Measurements from ENCODE around the gene DMRTA1. TPM values are rescaled to one million over a fixed set of nuclear protein-coding genes. Genes with fewer than 3 reads are reported as not detected.
"Not testable (repeated sequence)": the region's sequence is repeated elsewhere in the genome, so short reads cannot be mapped to it uniquely, and the experiment has no call there.

Gene DMRTA1
- total and polyA plus RNA-seq, 3 experiments from 2014 or later, result not detected

DNA sequence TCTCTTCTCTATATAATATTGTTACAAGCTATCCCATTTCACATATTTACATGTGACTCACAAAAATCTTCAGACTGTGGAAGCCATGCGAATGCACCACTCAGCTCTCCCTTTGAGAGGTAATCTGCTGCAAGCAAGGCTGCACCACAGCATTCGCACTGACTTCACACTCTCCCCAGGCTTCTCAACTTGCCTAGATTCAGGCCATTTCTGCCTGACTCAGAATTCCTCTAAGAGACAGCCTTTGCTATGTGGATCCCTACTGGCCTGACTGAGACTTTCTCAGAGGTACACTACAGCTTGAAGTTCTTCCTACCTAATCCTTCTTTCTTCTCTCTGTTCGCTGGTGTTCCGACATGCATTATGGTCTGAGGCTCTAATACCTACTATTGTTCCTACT is 21.1 kb upstream of the DMRTA1 start:
- no peaks in the 10 kb centered on the region for H3K4me1 ChIP-seq (ENCODE audit: insufficient read depth, low read length)
- no peaks in the 10 kb centered on the region for H3K27me3 ChIP-seq (ENCODE audit: insufficient read depth, low read length, poor library complexity, severe bottlenecking)
- no peaks in the 10 kb centered on the region for H3K4me1 Mint-ChIP-seq
- ChIA-PET CTCF (no interaction called here), POLR2A (no interaction called here)
- no peak overlapping the region for H3K27ac ChIP-seq (ENCODE audit: low read depth, low read length)
- no peak overlapping the region for H3K4me3 Mint-ChIP-seq
- no peaks in the 10 kb centered on the region for H3K9me3 Mint-ChIP-seq
- no peaks in the 10 kb centered on the region for H3K36me3 Mint-ChIP-seq
- DNase-seq, result no peak
- H3K9me3 ChIP-seq (ENCODE audit: low read length), result no peaks in the 10 kb centered on the region
- no peak overlapping the region for H3K4me3 ChIP-seq (ENCODE audit: low read length)
- no peak overlapping the region for H3K27ac Mint-ChIP-seq
- no peaks in the 10 kb centered on the region for H3K27me3 Mint-ChIP-seq
- H3K36me3 ChIP-seq (ENCODE audit: insufficient read depth, low read length), result no peaks in the 10 kb centered on the region

DNA sequence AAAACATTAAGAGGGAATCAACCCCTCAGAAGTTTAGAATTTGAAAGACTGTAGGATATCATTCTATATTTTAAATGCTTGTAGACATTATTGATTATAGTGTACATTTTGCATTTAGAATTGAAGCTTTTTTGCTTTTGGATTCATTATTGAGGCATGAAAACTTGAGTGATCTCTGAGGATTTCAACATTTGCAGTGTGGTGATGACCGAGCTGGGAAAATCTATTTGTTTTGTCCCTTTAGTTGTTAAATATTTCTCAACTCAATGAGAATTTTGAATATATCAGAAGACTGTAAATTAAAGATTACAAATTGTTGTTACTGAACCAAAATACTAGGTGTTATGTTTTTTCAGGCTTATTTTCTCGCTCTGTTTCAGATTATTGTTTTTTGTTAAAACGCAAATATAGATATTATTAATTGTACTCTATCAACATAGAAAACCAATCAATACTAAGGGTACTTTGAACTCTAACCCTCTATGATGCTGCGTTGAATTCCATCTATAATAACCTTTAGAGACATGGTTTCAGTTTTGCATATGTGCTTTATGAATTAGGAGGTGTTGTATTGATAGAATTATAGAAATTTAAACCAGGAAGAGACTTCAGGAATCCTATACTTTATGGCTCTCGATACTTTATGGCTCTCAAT is 19.3 kb upstream of the DMRTA1 start:
- Mint-ChIP-seq H3K36me3 (no peaks in the 10 kb centered on the region), H3K27me3 (peaks cover 0 to 8% of the 10 kb centered on the region in 2 donors), H3K4me1 (no peaks in the 10 kb centered on the region), H3K27ac (no peak overlapping the region), H3K9me3 (no peaks in the 10 kb centered on the region), H3K4me3 (no peak overlapping the region)
- DNase-seq, result no peak
- CTCF ChIA-PET, result no interaction called here
- POLR2A ChIA-PET, result no interaction called here
- no peak overlapping the region for H3K4me3 ChIP-seq (ENCODE audit: low read length)
- H3K9me3 ChIP-seq (ENCODE audit: low read length), result no peaks in the 10 kb centered on the region
- H3K27ac ChIP-seq (ENCODE audit: low read depth, low read length), result no peak overlapping the region
- no peaks in the 10 kb centered on the region for H3K4me1 ChIP-seq (ENCODE audit: insufficient read depth, low read length)
- H3K27me3 ChIP-seq (ENCODE audit: insufficient read depth, low read length, poor library complexity, severe bottlenecking), result no peaks in the 10 kb centered on the region
- H3K36me3 ChIP-seq (ENCODE audit: insufficient read depth, low read length), result no peaks in the 10 kb centered on the region

DNA sequence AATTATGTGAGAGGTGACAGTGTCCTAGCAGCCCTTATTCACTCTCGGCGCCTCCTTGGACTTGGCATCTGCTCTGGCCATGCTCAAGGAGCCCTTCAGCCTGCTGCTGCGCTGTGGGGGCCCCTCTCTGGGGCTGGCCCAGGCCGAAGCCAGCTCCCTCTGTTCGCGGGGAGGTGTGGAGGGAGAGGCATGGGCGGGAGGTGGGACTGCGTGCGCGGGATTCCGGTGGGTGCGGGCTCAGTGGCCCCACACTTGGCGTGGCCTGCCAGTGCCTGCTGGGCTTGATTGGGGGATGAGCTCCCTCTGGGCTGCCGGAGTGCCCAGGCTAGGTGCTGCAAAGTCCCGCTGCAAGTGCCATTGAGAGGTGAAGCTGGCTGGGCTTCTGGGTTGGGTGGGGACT is 12.9 kb upstream of the DMRTA1 start:
- ChIA-PET CTCF (interaction anchor here (1.0 kb wide), 1 partner anchor 19 kb away, joined by 4 read pairs; no protein-coding TSS in a partner anchor), POLR2A (no interaction called here)
- Histone ChIP-seq H3K4me1 (ENCODE audit: insufficient read depth, low read length) (no peaks in the 10 kb centered on the region), H3K27ac (ENCODE audit: low read depth, low read length) (no peak overlapping the region), H3K4me3 (ENCODE audit: low read length) (no peak overlapping the region), H3K9me3 (ENCODE audit: low read length) (no peaks in the 10 kb centered on the region), H3K27me3 (ENCODE audit: insufficient read depth, low read length, poor library complexity, severe bottlenecking) (no peaks in the 10 kb centered on the region), H3K36me3 (ENCODE audit: insufficient read depth, low read length) (no peaks in the 10 kb centered on the region)
- no peak for DNase-seq
- H3K4me1 Mint-ChIP-seq, result no peaks in the 10 kb centered on the region
- no peak overlapping the region for H3K27ac Mint-ChIP-seq
- H3K27me3 Mint-ChIP-seq, result peaks cover 2 to 9% of the 10 kb centered on the region in 2 donors
- H3K36me3 Mint-ChIP-seq, result no peaks in the 10 kb centered on the region
- H3K4me3 Mint-ChIP-seq, result no peak overlapping the region
- H3K9me3 Mint-ChIP-seq, result peaks cover 0 to 3% (median 0%) of the 10 kb centered on the region in 5 donors

DNA sequence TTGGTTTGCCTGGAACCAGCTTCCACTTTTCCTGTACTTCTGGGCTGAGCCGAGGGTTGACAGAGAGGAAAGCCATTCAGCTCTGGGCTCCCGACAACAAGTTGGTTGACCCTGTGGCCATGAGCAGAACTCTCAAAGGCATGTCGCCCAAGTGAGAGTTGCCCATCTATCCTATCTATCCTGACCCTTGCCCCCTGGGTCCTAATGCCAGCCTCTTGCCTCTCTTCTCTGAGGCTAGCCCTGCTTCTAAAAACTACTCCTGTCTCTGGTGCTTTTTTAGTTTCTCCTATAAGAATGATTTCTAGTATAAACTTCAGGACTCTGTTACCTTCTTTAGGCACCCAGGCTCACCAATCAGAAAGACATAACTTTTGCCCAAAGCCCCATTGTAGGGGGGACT is 11.4 kb upstream of the DMRTA1 start:
- H3K4me1 ChIP-seq (ENCODE audit: insufficient read depth, low read length); H3K27ac Mint-ChIP-seq; H3K4me3 ChIP-seq (ENCODE audit: low read length); POLR2A ChIA-PET; H3K4me1 Mint-ChIP-seq; H3K36me3 Mint-ChIP-seq; DNase-seq; H3K27me3 ChIP-seq (ENCODE audit: insufficient read depth, low read length, poor library complexity, severe bottlenecking); H3K9me3 ChIP-seq (ENCODE audit: low read length); CTCF ChIA-PET; H3K27me3 Mint-ChIP-seq; H3K9me3 Mint-ChIP-seq; H3K36me3 ChIP-seq (ENCODE audit: insufficient read depth, low read length); H3K27ac ChIP-seq (ENCODE audit: low read depth, low read length); H3K4me3 Mint-ChIP-seq: not testable (repeated sequence)

DNA sequence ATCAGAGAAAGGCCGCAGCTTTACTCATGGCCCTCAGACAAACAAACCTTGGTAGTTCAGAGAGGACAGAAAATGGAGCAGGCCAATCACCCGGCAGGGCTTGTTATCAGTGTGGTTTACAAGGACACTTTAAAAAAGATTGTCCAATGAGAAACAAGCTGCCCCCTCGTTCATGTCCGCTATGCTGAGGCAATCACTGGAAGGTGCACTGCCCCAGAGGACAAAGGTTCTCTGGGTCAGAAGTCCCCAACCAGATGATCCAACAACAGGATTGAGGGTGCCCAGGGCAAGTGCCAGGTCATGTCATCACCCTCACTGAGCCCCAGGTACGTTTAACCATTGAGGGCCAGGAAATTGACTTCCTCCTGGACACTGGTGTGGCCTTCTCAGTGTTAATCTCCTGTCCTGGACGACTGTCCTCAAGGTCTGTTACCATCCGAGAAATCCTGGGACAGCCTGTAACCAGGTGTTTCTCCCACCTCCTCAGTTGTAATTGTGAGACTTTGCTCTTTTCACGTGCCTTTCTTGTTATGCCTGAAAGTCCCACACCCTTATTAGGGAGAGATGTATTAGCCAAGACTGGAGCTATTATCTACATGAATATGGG is 9.1 kb upstream of the DMRTA1 start:
- H3K36me3 Mint-ChIP-seq; CTCF ChIA-PET; H3K27ac ChIP-seq (ENCODE audit: low read depth, low read length); H3K4me1 ChIP-seq (ENCODE audit: insufficient read depth, low read length); H3K27me3 ChIP-seq (ENCODE audit: insufficient read depth, low read length, poor library complexity, severe bottlenecking); H3K4me3 ChIP-seq (ENCODE audit: low read length); H3K36me3 ChIP-seq (ENCODE audit: insufficient read depth, low read length); DNase-seq; H3K4me3 Mint-ChIP-seq; H3K9me3 ChIP-seq (ENCODE audit: low read length); H3K9me3 Mint-ChIP-seq; H3K27me3 Mint-ChIP-seq; H3K27ac Mint-ChIP-seq; H3K4me1 Mint-ChIP-seq; POLR2A ChIA-PET: not testable (repeated sequence)

DNA sequence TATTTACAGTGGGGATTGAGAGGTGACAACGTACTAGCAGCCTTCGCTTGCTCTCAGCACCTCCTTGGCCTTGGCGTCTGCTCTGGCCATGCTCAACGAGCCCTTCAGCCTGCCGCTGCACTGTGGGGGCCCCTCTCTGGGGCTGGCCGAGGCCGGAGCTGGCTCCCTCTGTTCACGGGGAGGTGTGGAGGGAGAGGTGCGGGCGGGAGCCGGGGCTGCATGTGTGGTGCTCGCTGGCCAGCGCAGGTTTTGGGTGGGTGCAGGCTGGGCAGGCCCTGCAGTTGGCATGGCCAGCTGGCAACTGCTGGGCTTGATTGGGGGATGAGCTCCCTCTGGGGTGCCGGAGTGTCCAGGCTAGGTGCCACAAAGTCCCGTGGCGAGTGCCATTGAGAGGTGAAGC is 5.8 kb upstream of the DMRTA1 start:
- no peaks in the 10 kb centered on the region for H3K27me3 ChIP-seq (ENCODE audit: insufficient read depth, low read length, poor library complexity, severe bottlenecking)
- no peaks in the 10 kb centered on the region for H3K4me1 ChIP-seq (ENCODE audit: insufficient read depth, low read length)
- H3K36me3 Mint-ChIP-seq, result no peaks in the 10 kb centered on the region
- H3K9me3 Mint-ChIP-seq, result peaks cover 0 to 2% (median 0%) of the 10 kb centered on the region in 5 donors
- no peaks in the 10 kb centered on the region for H3K36me3 ChIP-seq (ENCODE audit: insufficient read depth, low read length)
- H3K4me3 Mint-ChIP-seq, result no peak overlapping the region
- H3K27ac ChIP-seq (ENCODE audit: low read depth, low read length), result no peak overlapping the region
- no peaks in the 10 kb centered on the region for H3K4me1 Mint-ChIP-seq
- H3K27ac Mint-ChIP-seq, result no peak overlapping the region
- peak in 1 of 5 donors; percentile 42 for DNase-seq
- peaks cover 2 to 19% of the 10 kb centered on the region in 2 donors for H3K27me3 Mint-ChIP-seq
- ChIA-PET POLR2A (no interaction called here), CTCF (no interaction called here)
- H3K4me3 ChIP-seq (ENCODE audit: low read length), result no peak overlapping the region
- no peaks in the 10 kb centered on the region for H3K9me3 ChIP-seq (ENCODE audit: low read length)

DNA sequence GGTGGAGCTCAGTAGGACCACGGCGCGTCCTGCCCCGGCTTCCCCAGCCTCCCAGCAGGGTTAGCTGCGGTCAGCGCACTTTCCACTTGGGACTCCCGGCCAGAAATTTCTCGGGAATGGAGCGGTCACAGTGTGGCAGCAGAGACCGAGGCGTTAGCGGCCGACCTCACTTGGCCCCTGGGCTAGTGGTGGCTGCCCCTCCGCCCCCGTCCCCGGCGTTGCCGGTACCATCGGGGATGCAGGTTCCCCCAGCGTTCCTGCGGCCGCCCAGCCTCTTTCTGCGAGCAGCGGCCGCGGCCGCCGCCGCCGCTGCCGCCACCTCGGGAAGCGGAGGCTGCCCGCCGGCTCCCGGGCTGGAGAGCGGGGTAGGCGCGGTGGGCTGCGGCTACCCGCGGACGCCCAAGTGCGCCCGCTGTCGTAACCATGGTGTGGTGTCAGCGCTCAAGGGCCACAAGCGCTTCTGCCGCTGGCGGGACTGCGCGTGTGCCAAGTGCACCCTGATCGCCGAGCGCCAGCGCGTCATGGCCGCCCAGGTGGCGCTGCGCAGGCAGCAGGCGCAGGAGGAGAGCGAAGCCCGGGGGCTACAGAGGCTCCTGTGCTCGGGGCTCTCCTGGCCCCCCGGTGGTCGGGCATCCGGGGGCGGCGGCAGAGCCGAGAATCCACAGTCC is 460 bp downstream of the DMRTA1 start:
- Mint-ChIP-seq H3K27ac (no peak overlapping the region), H3K9me3 (peaks cover 0 to 2% (median 2%) of the 10 kb centered on the region in 5 donors), H3K36me3 (no peaks in the 10 kb centered on the region), H3K4me1 (peaks cover 3 to 14% (median 4%) of the 10 kb centered on the region in 3 donors), H3K4me3 (peak overlapping the region in 4 of 7 donors; percentile 10 to 58 (median 28)), H3K27me3 (peaks cover 12 to 61% of the 10 kb centered on the region in 2 donors)
- ChIA-PET CTCF (no interaction called here), POLR2A (no interaction called here)
- Histone ChIP-seq H3K27me3 (ENCODE audit: insufficient read depth, low read length, poor library complexity, severe bottlenecking) (peaks cover 6% of the 10 kb centered on the region), H3K9me3 (ENCODE audit: low read length) (no peaks in the 10 kb centered on the region), H3K4me1 (ENCODE audit: insufficient read depth, low read length) (no peaks in the 10 kb centered on the region), H3K36me3 (ENCODE audit: insufficient read depth, low read length) (no peaks in the 10 kb centered on the region), H3K27ac (ENCODE audit: low read depth, low read length) (no peak overlapping the region), H3K4me3 (ENCODE audit: low read length) (no peak overlapping the region)
- DNase-seq, result peak in 4 of 5 donors; percentile 2 to 50 (median 10)

DNA sequence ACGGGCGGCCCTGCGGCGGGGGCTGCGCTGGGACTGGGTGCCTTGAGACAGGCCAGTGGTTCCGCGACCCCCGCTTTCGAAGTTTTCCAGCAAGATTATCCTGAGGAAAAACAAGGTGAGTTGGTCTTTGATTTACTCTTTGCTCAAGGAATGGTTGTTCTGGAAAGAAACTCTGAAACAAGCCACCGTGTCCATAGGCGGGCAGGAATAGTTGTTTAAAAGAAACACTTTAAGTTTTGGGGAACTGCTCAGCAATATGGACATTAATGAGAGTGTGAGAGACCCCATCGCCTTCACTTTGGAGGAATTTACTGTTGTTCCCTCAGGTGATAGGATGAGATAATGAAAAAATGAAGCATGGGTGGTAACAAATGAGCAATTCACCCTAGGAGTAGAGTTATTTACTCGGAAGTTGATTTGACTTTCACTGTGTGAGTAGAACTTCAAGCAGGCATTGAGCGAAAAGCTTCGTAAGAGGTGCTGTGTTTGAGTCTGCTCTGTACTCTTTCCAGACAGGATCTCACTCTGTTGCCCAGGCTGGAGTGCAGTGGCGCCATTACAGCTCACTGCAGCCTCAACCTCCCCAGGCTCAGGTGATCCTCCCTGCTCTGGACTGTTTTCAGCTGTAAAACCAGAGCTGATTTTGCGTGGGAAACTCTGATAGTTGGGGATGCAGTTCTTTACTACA is 1.1 kb downstream of the DMRTA1 start:
- peaks cover 6% of the 10 kb centered on the region for H3K27me3 ChIP-seq (ENCODE audit: insufficient read depth, low read length, poor library complexity, severe bottlenecking)
- H3K4me1 ChIP-seq (ENCODE audit: insufficient read depth, low read length), result no peaks in the 10 kb centered on the region
- ChIA-PET POLR2A (no interaction called here), CTCF (interaction anchor here (1.0 kb wide), 1 partner anchor 634 kb away, joined by 3 read pairs; no protein-coding TSS in a partner anchor)
- DNase-seq, result no peak
- Mint-ChIP-seq H3K9me3 (peaks cover 0 to 2% (median 2%) of the 10 kb centered on the region in 5 donors), H3K27me3 (peaks cover 16 to 65% of the 10 kb centered on the region in 2 donors), H3K36me3 (no peaks in the 10 kb centered on the region), H3K4me1 (peaks cover 3 to 14% (median 4%) of the 10 kb centered on the region in 3 donors), H3K4me3 (peak overlapping the region in 4 of 7 donors; percentile 26 to 82 (median 52)), H3K27ac (no peak overlapping the region)
- no peaks in the 10 kb centered on the region for H3K36me3 ChIP-seq (ENCODE audit: insufficient read depth, low read length)
- H3K27ac ChIP-seq (ENCODE audit: low read depth, low read length), result no peak overlapping the region
- H3K4me3 ChIP-seq (ENCODE audit: low read length), result no peak overlapping the region
- no peaks in the 10 kb centered on the region for H3K9me3 ChIP-seq (ENCODE audit: low read length)
